GM12875 (cell line): ENCODE data around the gene PLA2G4D.

Source experiments
- H3K4me3 ChIP-seq: one replicate; pipeline ENCODE4 v1.5.1; 2011; ENCODE audit warnings: low read depth, low read length, control low read depth
- TF ChIP-seq, protein P1 (sequence below): IDR thresholded peaks from 2 replicates; pipeline ENCODE4 v1.5.1; 2011; ENCODE audit warnings: low read depth, mild to moderate bottlenecking, control low read depth, inconsistent platforms, low read length, moderate library complexity, borderline replicate concordance; ENCODE audit not compliant: insufficient read depth

The PLA2G4D gene

DNA sequence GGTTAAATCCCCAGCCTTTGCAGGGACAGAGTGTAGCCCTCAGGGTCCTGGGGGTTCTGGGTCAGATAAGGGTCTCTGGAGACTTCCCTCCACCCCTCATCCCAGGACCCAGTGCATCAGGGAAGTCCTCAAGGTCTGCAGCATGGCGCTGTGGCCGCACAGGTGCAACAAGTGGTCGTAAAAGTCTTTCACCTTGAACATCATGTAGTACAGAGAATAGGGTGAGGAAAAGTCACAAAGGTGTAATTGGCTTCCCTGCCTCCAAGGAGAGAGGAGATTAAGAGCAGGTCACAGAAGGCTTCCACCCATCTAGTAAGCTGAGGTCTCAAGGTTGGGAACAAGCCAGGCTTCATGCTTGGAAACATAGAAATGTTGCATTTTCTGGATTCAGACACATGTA, 29.2 kb upstream of the PLA2G4D start:
- no peak overlapping the region for H3K4me3 ChIP-seq
- TF ChIP-seq, protein P1, sequence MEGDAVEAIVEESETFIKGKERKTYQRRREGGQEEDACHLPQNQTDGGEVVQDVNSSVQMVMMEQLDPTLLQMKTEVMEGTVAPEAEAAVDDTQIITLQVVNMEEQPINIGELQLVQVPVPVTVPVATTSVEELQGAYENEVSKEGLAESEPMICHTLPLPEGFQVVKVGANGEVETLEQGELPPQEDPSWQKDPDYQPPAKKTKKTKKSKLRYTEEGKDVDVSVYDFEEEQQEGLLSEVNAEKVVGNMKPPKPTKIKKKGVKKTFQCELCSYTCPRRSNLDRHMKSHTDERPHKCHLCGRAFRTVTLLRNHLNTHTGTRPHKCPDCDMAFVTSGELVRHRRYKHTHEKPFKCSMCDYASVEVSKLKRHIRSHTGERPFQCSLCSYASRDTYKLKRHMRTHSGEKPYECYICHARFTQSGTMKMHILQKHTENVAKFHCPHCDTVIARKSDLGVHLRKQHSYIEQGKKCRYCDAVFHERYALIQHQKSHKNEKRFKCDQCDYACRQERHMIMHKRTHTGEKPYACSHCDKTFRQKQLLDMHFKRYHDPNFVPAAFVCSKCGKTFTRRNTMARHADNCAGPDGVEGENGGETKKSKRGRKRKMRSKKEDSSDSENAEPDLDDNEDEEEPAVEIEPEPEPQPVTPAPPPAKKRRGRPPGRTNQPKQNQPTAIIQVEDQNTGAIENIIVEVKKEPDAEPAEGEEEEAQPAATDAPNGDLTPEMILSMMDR = no peak

DNA sequence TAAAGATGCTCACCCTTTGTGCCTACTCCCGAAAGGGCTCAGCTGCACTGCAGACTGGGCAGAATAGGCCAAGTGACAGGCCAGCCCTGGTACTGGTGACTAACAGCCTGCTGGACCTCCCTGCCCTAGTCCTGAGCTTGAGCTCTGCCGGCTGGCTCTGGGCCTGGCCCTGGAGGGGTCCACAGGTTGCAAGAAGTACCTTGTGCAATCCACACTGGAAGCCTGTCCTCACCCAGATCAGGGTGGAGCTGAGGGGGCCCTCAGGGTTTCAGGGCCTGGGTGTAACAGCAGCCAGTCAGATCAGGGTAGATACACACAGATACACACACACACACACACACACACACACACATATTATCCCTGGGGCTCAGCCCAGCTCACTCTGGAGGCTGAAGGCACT, 27.3 kb upstream of the PLA2G4D start:
- no peak overlapping the region for H3K4me3 ChIP-seq
- TF ChIP-seq, protein P1 = no peak

DNA sequence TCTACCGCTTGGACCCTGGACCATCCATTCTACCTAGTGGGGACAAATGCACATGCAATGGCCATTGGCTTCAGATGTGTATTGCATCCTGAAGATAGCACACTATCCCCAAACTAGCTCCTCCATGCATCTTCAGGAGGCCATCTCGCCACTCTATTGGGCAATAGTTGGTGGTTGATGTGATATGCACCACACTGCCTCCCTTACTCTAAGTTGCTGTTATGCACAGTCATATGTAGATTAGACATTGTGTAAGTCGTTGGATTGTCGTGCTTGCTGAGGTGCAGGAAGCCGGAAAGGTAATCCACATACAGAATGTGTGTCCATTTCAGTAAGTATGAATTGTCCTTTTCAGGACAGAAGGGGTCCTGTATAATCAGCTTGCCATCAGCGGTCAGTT, 26.7 kb upstream of the PLA2G4D start:
- H3K4me3 ChIP-seq = no peak overlapping the region
- TF ChIP-seq, protein P1 = no peak

DNA sequence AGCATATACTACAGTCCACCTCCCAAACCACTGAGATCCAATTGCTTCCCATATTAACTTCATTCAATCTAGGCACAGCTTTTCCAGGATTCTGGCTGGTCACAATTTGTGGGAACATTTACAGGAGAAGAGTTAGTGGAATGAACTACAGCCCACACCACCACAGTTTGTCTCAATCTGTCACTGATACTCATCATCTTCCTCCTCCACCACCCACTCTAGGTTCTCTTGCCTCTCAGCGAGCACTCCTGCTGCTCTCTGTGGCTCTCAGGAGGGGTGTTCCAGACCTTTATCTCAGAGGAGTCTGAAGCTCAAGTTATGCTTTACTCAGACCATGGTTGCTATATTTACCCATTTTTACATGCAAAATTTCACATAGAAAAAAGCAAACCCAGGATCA, 25.9 kb upstream of the PLA2G4D start:
- TF ChIP-seq, protein P1 = no peak
- no peak overlapping the region for H3K4me3 ChIP-seq

DNA sequence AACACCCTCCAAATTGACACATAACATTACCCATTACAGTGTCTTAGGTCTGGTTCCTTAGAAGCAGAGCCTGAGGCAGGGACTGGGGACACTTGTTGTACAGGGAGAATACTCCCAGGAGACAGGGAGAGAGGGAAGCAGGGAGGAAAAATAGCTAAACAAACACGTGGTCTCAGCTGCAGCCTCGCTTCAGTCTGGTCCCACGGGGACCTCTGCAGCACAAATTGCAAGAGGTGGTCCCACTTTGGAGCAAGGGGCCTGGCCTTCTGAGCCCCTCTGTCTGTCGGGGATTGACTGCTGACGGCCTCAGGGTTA, 25.0 kb upstream of the PLA2G4D start:
- TF ChIP-seq, protein P1 = no peak
- H3K4me3 ChIP-seq = no peak overlapping the region

DNA sequence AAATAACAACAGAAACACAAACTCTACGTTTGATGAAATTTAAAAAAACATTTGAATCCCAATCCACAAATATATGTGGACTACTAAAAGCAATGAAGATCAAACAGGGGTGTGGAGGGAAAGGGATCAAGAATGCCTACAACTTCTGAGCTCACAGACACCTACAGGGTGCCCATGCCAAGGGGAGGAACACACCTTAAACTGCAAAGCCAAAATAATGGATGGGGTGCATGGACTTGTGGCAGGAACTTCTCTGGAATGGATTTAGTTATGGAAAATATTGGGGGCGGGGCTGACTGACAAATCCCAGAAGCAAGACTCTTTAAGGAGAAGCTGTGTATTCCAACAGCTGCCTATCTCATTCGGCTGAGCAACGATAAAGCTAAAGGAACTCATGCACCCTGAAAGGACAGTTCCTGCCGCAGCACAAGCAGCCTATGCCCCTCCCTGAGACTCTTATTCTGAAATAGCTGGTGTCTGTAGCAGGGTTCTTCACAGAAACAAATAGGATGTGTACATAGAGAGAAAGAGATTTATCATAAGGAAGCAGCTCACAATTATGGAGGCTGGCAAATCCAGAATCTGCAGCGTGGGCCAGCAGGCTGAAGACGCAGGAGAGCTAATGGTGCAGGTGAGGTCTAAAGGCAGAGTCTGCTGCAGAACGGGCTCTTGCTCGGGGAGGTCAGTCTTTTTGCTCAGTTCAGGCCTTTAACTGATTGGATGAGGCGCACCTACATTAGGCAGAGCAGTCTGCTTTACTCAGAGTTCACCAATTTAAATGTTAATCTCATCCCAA, 24.5 kb upstream of the PLA2G4D start:
- no peak overlapping the region for H3K4me3 ChIP-seq

DNA sequence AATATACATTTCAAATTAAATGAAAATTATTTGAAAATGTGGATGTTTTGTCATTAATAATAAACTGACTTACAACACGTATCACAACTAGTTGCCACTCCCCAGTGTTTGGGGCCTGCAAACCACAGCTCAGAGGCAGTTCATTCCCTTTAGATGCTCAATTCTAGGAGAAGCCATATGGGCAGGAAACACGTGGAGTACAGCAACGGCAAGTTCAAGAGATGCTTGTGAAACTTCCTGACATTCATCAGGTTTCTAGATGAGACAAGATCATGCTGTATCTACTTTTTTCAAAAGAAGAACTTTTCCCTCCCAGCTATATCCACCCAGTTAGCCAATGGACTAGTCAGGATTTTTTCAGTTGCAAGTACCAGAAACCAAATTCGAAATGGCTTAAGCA, 17.6 kb upstream of the PLA2G4D start:
- TF ChIP-seq, protein P1 = no peak

More for the DNA sequence above, 24.5 kb upstream of the PLA2G4D start:
- TF ChIP-seq, protein P1 = no peak

More for the DNA sequence above, 17.6 kb upstream of the PLA2G4D start:
- no peak overlapping the region for H3K4me3 ChIP-seq
